ENCODE data around the gene TMTC1.

Gene TMTC1

DNA sequence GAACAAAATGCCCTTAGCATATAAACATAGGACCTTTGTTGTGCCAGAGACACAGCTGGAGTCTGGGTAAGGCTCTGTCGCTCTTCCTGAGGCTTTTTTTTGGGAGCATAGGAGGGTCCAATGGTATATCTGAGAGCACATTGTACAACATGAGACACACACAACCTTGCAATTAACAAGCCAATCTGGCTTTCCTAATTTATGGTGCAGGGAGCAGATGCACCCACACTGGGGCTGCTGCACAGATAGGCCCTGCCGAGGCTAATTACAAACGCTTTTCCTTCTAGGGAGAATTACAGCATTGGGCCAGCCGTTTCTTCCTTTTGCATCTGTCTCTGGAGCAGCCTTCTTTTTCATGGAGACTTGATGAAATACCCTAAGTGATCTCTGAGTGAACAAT is 211.3 kb downstream of the TMTC1 start:
- TF ChIP-seq EGR1 (IDR thresholded peaks at IDR 0.05) (no peak), CEBPB (IDR thresholded peaks at IDR 0.05) (no peak), EP300 (IDR thresholded peaks at IDR 0.05; ENCODE audit: borderline replicate concordance) (no peak)
- TF ChIP-seq, protein P1, sequence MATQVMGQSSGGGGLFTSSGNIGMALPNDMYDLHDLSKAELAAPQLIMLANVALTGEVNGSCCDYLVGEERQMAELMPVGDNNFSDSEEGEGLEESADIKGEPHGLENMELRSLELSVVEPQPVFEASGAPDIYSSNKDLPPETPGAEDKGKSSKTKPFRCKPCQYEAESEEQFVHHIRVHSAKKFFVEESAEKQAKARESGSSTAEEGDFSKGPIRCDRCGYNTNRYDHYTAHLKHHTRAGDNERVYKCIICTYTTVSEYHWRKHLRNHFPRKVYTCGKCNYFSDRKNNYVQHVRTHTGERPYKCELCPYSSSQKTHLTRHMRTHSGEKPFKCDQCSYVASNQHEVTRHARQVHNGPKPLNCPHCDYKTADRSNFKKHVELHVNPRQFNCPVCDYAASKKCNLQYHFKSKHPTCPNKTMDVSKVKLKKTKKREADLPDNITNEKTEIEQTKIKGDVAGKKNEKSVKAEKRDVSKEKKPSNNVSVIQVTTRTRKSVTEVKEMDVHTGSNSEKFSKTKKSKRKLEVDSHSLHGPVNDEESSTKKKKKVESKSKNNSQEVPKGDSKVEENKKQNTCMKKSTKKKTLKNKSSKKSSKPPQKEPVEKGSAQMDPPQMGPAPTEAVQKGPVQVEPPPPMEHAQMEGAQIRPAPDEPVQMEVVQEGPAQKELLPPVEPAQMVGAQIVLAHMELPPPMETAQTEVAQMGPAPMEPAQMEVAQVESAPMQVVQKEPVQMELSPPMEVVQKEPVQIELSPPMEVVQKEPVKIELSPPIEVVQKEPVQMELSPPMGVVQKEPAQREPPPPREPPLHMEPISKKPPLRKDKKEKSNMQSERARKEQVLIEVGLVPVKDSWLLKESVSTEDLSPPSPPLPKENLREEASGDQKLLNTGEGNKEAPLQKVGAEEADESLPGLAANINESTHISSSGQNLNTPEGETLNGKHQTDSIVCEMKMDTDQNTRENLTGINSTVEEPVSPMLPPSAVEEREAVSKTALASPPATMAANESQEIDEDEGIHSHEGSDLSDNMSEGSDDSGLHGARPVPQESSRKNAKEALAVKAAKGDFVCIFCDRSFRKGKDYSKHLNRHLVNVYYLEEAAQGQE (IDR thresholded peaks at IDR 0.05; ENCODE audit: low read depth), result no peak

DNA sequence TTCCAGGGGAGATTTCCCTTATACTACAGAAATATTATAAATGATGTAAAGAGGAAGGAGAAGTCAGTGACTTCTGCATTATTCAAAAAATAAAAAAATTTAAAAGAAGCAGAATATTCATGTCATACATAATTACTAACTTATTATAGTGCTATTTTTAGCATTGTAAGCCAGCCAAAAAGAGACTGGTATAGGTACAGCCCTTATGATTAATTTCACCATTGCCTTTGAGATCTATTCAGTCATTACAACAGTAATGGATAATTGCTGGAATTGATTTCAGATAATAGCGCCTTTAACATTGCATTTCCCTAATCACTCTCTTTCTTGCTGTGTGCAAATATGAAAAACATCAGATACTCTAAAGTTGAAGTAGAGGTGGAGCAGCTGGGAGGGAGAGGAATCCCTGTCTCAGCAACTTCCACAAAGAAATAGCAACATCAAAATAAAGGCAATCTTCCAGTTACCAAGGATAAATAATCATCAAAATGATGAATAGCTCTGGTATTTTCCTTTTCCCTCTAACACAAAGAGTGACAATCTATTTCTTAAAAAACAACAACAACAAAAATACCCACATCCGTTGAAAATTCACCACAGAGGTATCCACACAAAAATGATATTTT is 214.5 kb downstream of the TMTC1 start:
- TF ChIP-seq EP300 (IDR thresholded peaks at IDR 0.05; ENCODE audit: borderline replicate concordance), result no peak
- TF ChIP-seq FOXM1 (IDR thresholded peaks at IDR 0.05; ENCODE audit: borderline replicate concordance, low read depth), result no peak
- TF ChIP-seq TAF1 (IDR thresholded peaks at IDR 0.05; ENCODE audit: low read depth), result no peak
- no peak for TF ChIP-seq YY1 (IDR thresholded peaks at IDR 0.05; ENCODE audit: low read depth)

DNA sequence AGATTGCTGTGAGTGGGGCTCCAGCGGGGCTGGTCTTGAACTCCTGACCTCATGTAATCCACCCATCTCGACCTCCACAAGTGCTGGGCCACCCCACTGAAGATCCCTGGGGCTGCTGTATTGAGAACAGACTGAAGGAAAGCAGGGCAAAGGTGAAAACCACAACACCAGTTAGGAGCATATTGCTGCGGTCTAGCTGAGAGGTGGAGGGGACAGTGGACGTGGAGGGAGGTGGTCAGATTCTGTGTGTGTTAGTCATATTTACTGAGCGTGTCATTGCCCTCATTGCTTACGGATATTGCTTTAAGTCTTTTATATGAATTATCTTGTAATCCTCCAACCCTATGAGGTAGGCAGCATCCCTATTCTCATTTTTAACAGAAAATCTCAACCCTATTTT is 217.3 kb downstream of the TMTC1 start:
- TF ChIP-seq ZBTB7A (IDR thresholded peaks at IDR 0.05; ENCODE audit: low read depth) (no peak), NFIC (IDR thresholded peaks at IDR 0.05) (no peak), TEAD4 (IDR thresholded peaks at IDR 0.05) (no peak), TCF12 (IDR thresholded peaks at IDR 0.05; ENCODE audit: low read depth) (no peak), EGR1 (IDR thresholded peaks at IDR 0.05) (no peak), CEBPB (IDR thresholded peaks at IDR 0.05) (no peak), EP300 (IDR thresholded peaks at IDR 0.05; ENCODE audit: borderline replicate concordance) (no peak), RAD21 (IDR thresholded peaks at IDR 0.05; ENCODE audit: low read depth) (no peak), TAF1 (IDR thresholded peaks at IDR 0.05; ENCODE audit: low read depth) (no peak), CREB1 (IDR thresholded peaks at IDR 0.05; ENCODE audit: low read depth) (no peak), YY1 (IDR thresholded peaks at IDR 0.05; ENCODE audit: low read depth) (no peak), FOXM1 (IDR thresholded peaks at IDR 0.05; ENCODE audit: borderline replicate concordance, low read depth) (no peak)
- TF ChIP-seq, protein P2, sequence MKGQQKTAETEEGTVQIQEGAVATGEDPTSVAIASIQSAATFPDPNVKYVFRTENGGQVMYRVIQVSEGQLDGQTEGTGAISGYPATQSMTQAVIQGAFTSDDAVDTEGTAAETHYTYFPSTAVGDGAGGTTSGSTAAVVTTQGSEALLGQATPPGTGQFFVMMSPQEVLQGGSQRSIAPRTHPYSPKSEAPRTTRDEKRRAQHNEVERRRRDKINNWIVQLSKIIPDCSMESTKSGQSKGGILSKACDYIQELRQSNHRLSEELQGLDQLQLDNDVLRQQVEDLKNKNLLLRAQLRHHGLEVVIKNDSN (IDR thresholded peaks at IDR 0.05), result no peak
- TF ChIP-seq, protein P1 (IDR thresholded peaks at IDR 0.05; ENCODE audit: low read depth), result no peak
- TF ChIP-seq, protein P3, sequence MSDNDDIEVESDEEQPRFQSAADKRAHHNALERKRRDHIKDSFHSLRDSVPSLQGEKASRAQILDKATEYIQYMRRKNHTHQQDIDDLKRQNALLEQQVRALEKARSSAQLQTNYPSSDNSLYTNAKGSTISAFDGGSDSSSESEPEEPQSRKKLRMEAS (IDR thresholded peaks at IDR 0.05), result no peak

DNA sequence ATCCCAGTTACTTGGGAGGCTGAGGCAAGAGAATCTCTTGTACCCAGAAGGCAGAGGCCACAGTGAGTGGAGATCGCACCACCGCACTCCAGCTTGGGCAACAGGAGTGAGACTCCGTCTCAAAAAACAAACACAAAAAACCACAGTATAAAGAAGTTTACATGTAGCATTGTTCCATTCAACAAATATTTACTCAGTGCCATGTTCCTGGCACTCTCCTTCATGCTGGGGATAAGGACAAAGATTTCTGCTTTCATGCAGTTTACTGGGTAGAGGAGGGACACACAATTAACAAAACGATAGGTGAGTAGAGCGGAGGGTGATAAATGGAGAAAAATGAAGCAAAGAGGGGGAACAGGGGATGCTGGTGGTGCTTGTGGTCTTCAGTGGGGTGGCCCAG is 218.0 kb downstream of the TMTC1 start:
- TF ChIP-seq RAD21 (IDR thresholded peaks at IDR 0.05; ENCODE audit: low read depth) (no peak), CEBPB (IDR thresholded peaks at IDR 0.05) (no peak), FOXM1 (IDR thresholded peaks at IDR 0.05; ENCODE audit: borderline replicate concordance, low read depth) (no peak), CREB1 (IDR thresholded peaks at IDR 0.05; ENCODE audit: low read depth) (no peak), EGR1 (IDR thresholded peaks at IDR 0.05) (no peak), EP300 (IDR thresholded peaks at IDR 0.05; ENCODE audit: borderline replicate concordance) (no peak), TAF1 (IDR thresholded peaks at IDR 0.05; ENCODE audit: low read depth) (no peak), ZBTB7A (IDR thresholded peaks at IDR 0.05; ENCODE audit: low read depth) (no peak), TCF12 (IDR thresholded peaks at IDR 0.05; ENCODE audit: low read depth) (no peak), TEAD4 (IDR thresholded peaks at IDR 0.05) (no peak), YY1 (IDR thresholded peaks at IDR 0.05; ENCODE audit: low read depth) (no peak), NFIC (IDR thresholded peaks at IDR 0.05) (no peak)
- TF ChIP-seq, protein P3 (IDR thresholded peaks at IDR 0.05), result no peak
- TF ChIP-seq, protein P2 (IDR thresholded peaks at IDR 0.05), result no peak
- TF ChIP-seq, protein P1 (IDR thresholded peaks at IDR 0.05; ENCODE audit: low read depth), result no peak
